Umbilical cord (tissue), 2 donors: ENCODE measurements around the gene TIMELESS. TPM values are rescaled to one million over a fixed set of nuclear protein-coding genes. Genes with fewer than 3 reads are reported as not detected.
"Not testable (repeated sequence)": the region's sequence is repeated elsewhere in the genome, so short reads cannot be mapped to it uniquely, and the experiment has no call there.

Experiments
- DNase-seq: peaks from one replicate; pipeline ENCODE4 v3.0.0-alpha.2; 2015; ENCODE audit warnings: low spot score
- total RNA-seq: library from RNA; depleted of rRNA; stranded (reverse); fragments of >200 nt; gene quantifications from one replicate; pipeline ENCODE4 v1.2.3, GENCODE V29; 2014; ENCODE audit warnings: low replicate concordance; ENCODE audit not compliant: insufficient read depth

The TIMELESS gene, protein sequence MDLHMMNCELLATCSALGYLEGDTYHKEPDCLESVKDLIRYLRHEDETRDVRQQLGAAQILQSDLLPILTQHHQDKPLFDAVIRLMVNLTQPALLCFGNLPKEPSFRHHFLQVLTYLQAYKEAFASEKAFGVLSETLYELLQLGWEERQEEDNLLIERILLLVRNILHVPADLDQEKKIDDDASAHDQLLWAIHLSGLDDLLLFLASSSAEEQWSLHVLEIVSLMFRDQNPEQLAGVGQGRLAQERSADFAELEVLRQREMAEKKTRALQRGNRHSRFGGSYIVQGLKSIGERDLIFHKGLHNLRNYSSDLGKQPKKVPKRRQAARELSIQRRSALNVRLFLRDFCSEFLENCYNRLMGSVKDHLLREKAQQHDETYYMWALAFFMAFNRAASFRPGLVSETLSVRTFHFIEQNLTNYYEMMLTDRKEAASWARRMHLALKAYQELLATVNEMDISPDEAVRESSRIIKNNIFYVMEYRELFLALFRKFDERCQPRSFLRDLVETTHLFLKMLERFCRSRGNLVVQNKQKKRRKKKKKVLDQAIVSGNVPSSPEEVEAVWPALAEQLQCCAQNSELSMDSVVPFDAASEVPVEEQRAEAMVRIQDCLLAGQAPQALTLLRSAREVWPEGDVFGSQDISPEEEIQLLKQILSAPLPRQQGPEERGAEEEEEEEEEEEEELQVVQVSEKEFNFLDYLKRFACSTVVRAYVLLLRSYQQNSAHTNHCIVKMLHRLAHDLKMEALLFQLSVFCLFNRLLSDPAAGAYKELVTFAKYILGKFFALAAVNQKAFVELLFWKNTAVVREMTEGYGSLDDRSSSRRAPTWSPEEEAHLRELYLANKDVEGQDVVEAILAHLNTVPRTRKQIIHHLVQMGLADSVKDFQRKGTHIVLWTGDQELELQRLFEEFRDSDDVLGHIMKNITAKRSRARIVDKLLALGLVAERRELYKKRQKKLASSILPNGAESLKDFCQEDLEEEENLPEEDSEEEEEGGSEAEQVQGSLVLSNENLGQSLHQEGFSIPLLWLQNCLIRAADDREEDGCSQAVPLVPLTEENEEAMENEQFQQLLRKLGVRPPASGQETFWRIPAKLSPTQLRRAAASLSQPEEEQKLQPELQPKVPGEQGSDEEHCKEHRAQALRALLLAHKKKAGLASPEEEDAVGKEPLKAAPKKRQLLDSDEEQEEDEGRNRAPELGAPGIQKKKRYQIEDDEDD
- 4.8 TPM for total RNA-seq

DNA sequence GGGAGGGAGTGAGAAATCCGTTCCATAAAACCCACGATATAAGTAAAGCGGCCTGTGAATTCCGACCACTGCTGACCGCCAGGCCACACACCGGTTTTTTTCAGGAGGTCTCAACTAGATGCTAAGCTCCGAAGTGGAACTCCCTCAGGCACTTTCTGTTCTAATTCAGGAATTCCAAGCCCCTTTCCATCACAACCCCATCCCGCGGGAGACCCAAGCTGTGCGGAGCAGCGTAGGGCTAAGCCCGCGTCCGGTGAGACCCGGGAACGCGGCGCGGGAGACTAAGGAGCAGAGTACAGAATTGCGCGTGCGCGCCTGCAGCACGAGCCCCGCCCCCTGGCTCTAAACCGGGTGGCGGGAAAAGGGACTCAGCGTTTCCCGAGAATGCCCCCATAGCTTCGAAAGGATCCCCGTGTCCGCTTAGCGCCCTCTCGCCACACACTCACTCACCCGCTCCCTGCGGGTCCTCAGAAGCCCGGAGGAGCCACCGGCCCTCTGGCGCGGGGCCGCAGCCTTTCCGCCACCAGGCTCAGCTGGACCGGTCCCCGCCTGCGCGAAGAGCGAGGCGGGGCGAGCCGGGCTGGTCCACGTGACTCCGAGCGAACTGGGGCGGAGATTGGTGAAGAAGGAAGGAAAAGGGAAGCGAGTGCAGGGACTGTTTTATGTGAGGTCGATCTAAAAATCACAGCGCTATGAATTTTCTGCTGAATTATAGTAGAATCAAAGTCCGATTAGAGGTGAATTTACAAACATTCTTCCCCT lies at the start of gene TIMELESS:
TSS of gene TIMELESS (minus strand) at position 567 of the 762 bp plus-strand sequence. CDS start 15,256 bp downstream, outside the sequence.
- DNase-seq: peak; percentile 96

DNA sequence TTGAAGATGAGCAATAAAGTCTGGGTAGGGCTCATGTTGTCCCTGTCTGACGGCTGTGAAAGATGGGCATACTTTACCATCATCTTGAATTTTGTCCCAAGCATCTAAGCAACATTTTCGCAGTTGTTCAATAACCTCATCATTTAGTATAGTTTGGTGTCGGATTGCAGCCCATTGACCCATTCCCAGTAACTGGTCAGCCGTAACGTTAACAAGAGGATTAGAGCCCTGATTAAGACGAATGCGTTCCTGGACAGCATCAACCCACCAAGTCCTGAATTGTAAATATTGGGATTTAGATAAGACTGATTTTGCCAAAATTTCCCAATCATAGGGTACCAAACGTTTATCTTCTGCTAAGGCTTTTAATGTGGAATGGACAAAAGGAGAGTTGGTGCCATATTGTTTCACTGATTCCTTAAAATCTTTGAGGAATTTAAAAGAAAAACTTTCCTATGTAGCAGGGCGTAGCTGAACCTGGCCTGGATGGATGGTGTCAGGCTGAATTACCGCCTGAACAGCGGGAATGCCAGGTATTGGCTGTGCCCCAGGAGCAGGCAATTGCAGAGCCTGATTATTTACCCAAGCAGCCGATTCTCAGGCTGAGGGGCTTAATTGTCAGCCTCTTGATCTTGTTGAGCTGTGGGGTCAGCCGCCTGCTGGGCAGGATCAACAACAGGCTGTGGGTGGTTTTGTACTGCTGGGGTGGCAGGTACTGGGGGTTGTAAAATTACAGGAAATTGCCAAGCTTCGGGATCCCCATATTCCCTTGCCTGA lies 49.1 kb upstream of the TIMELESS start:
- not testable (repeated sequence) for DNase-seq

DNA sequence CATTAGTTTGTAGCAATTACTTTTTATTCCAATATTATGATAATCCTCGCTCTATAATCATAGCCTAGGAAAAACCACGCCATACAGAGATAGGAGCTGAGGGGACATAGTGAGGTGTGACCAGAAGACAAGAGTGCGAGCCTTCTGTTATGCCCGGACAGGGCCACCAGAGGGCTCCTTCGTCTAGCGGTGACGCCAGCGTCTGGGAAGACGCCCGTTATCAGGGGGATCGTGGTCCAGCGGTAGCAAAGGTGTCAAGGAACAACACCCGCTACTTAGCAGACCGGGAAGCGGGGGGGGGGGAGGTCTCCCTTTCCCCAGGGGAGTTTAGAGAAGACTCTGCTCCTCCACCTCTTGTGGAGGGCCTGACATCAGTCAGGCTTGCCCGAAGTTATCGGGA lies 47.5 kb upstream of the TIMELESS start:
- peak; percentile 12 for DNase-seq

DNA sequence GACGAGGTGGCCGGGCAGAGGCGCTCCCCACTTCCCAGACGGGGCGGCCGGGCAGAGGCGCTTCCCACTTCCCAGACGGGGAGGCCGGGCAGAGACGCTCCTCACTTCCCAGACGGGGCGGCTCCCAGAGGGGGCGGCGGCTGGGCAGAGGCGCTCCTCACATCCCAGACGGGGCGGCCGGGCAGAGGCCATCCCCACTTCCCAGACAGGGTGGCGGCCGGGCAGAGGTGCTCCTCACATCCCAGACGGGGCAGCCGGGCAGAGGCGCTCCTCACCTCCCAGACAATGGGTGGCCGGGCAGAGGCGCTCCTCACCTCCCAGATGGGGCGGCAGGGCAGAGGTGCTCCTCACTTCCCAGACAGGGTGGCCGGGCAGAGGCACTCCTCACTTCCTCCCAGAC lies 45.3 kb upstream of the TIMELESS start:
- not testable (repeated sequence) for DNase-seq

DNA sequence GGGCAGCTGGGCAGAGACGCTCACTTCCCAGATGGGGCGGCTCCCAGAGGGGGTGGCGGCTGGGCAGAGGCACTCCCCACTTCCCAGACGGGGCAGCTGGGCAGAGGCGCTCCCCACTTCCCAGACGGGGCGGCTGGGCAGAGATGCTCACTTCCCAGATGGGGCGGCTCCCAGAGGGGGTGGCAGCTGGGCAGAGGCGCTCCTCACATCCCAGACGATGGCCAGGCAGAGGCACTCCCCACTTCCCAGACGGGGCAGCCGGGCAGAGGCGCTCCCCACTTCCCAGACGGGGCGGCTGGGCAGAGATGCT lies 44.8 kb upstream of the TIMELESS start:
- not testable (repeated sequence) for DNase-seq

DNA sequence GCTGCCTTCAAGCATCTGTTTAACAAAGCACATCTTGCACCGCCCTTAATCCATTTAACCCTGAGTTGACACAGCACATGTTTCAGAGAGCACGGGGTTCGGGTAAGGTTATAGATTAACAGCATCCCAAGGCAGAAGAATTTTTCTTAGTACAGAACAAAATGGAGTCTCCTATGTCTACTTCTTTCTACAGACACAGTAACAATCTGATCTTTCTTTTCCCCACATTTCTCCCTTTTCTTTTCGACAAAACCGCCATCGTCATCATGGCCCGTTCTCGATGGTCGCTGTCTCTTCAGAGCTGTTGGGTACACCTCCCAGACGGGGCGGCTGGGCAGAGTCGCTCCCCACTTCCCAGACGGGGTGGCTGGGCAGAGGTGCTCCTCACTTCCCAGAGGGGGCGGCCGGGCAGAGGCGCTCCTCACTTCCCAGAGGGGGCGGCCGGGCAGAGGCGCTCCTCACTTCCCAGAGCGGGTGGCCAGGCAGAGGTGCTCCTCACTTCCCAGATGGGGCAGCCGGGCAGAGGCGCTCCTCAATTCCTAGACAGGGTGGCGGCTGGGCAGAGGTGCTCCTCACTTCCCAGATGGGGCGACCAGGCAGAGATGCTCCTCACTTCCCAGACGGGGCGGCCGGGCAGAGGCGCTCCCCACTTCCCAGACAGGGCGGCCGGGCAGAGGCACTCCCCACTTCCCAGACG lies 44.3 kb upstream of the TIMELESS start:
- DNase-seq: not testable (repeated sequence)

DNA sequence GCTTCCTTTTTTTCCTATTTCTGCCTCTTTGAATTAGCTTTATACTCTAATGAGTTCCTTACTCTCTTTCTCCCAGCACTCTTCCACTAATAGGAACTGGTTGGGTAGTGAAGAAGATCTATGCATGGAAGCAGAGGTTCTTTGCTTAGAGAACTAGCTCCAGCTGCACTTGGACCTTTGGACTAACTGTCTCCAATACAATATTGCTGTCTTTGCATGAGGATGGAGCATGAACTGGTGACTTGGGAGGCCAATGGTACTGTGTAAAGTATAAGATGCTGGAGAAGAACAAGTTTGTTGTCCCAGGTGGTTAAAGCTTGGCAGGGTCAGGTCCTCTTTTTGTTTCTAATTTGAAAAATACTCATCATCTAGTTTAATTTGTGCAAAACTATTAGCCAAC lies 41.1 kb upstream of the TIMELESS start:
- no peak for DNase-seq

DNA sequence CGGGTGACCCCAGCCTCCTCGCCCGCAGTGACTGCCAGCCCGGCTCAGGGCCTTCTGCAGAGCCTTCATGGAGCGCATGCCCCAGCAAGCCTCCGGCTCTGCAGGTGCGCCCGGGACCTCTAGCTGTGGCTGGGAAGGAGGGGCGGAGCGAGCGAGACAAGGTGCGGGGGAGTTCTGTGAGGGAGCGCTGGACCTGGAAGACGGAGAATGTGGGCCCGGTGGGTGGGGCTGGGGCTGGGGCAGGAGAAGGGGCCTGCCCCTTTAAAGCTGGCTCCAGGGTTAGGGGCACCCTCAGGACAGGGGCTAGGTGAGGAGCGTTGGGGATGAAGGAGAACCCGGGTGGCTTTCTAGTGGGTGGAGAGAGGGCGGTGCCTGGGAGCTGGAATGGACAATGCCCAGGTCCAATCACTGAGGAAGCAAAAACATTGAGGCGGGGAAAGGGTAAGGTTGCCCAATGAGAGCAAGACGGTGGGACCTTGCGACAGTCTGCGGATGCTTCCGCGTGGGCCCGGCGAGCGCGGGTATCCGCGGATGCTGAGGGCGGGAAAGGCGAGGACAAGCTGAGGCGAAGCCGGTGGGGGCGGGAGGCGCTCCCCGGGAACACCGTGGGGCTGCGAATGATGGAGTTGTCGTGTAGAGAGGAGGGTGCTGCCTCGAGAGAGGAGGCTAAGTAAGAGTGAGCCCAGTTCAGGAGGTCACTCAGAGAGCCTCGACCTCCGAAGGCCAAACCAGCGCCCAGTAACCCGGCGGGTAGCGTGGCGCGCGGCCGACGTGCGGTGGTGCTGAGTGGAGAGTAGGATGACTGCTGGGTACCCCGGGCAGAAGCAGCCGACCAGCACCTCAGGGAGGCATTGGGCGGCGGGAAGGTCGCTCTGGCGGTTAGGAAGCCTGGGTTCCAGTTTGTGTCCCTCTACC lies 39.1 kb upstream of the TIMELESS start, which contains the start of gene GLS2:
TSS of gene GLS2 (minus strand) at position 121 of the 915 bp plus-strand sequence. CDS start at position 78, 43 bp downstream.
- DNase-seq: peak; percentile 83

DNA sequence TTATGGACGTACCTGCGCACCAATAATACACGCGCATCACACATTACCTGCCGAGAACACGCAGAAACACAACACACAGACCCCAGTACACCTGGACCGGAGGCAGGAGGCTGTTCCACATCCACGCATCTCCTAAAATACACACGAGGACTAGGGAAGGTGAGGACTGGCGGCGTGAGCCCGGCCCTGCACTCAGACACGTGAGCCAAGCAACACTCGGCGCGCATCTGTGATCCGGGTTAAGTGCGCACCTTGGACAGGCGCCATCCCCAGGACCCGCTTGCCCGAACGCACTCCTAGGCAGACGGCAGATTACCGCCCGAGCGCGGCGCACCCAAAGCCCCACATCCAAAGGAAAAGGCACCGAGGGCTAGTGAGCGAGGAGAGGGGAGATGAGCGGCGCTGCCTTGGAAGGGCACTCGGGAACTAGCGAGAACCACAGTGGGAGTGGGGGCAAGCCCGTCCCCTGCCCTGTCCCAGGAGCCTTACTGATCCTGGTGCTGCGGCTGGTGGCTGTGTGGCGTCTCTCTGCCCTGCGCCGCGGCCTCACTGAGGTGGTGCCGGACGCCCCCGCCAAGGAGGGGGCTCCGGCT lies 38.3 kb upstream of the TIMELESS start:
- peak; percentile 9 for DNase-seq

DNA sequence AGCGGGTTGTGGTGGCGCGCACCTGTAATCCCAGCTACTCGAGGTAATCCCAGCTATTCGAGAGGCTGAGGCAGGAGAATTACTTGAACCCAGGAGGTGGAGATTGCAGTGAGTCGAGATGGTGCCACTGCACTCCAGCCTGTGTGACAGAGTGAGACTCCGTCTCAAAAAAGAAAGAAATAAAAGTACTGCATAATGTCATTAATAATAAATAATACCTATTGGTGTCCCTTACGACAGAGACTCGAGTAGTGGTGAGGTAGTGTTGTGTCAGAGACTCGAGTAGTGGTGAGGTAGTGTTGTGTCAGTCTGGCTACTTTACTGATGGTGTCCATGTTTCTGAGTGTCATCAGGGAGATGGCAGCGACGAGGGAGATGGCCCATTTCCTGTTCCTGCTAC lies 37.5 kb upstream of the TIMELESS start:
- DNase-seq: no peak

DNA sequence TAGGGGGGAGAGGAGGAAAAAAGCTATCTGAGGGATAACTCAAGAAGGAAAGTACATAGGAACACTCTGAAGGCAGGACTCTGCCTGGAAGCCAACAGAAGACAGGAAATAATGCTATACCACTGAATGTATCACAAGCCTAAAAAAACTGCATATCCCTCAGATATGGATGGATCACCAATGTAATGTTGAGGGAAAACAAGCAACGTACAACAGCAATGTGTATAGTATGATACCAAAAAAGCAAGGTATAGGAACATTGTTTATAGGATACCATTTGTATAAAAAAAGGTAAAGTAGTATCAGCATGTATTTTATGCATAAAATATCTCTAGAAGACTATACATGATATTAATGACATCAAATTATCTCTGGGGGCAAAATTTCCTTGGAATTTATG lies 35.3 kb upstream of the TIMELESS start:
- DNase-seq: no peak

DNA sequence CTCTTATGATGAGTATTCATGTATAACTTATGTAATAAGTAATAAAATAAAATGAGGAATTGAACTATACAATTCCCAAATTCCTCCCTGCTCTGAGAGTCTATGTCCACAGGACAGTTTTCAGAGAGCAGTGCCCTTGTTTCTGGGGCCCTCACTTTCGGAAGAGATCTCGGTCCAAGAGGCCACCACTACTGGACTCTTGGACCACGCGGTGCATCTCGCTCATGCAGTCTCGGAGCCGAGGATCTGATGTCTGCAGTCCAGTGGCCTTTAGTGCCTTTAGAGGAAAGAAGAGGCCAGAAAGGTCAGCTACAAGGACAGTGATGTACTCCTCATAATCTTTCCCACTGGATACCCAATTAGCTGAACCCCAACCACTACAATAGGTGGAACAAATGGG lies 30.4 kb upstream of the TIMELESS start:
- DNase-seq: no peak

DNA sequence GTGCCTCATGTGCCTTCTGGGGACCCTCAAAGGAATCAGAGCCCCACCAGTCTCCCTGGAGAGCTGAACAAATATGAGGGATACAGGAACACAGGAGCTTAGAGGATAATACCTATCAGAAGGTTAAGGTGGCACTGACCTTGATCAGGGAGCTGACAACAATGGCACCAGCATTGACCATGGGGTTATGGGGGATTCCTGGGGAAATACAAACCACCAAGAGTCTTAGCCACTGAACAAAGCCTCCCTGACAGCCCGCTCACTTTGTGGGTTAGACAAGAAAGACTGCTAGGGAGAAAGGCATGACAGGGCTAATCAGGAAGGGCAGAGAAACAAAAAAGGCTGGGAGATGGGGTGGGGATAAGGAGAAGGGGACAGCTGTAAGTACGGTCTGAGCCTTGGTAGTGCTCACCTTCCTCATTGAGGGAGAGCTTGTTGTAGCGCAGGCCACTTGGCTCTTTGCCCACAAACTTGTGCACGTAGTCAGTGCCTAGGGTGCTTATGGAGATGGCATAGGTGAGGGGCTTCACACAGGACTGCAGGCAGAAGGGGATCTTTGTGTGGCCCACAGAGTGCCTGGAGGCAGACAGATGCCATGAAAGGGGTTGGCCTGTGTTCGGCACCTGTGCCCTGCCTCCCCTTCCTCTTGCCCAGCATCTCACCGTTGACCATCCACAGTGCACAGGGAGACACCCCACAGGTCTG lies 28.4 kb upstream of the TIMELESS start:
- no peak for DNase-seq

DNA sequence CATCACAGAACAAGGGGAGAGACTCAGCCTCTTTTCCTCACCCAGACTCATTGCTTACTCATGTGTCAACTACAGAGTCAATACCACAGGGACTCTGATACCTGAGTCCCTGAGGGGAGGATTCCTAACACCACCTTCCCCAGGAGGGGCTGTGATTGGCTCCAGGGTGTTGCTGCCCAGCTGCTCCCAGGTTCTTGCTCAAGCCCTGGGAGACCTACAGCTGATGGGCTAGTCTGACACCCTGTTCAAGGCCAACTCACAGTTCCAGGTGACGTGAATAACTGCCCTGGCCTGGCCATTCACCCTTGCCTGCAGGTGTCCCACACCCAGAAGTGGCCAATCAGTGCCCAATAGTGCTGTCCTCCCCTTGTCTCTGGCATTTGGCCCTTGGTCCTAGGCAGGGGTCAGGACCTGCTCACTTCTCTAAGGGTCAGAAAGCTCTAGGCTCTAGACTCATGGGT lies 27.8 kb upstream of the TIMELESS start:
- no peak for DNase-seq

DNA sequence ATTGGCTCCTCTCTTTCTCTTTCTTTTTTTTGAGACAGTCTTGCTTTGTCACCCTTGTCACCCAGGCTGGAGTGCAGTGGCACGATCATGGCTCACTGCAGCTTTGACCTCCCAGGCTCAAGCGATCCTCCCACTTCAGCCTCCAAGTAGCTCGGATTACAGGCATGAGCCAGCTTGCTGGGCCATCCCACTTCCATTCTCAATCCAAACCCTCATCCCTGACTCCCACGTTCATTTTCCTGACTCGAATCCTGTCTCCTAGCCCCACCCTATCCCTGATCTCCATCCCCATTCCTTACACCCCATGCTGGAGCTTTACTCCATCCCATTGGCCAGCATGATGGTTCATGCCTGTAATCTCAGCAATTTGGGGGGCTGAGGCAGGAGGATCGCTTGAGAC lies 26.9 kb upstream of the TIMELESS start:
- no peak for DNase-seq

DNA sequence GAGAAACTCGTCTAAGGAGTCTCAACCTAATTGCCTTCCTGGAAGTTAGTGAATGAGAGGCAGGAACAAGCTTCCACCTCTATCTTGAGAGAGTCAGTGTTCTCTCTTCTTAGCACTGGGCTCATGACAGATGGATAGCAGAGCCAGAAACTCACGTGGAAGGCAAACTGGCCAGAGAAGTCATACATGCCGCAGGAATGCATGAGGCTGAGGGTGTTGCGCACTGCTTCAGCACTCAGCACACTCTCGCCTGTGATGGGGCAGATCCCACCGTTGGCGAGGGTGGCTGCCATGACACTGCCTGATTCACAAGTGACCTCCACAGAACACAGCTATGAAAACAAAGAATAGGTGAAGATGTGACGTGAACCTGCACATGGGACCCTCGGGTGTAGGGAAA lies 25.2 kb upstream of the TIMELESS start:
- DNase-seq: no peak
